DMS153 treated with DMSO at 0.1 percent for 48 hours (cell line): ENCODE results near the gene LAMB4.

Experiments used
- DNase-seq: peaks from one replicate; lab custom pipeline; 2025; ENCODE audit not compliant: unreplicated experiment; lab: John Stamatoyannopoulos, UW

LAMB4 gene

DNA sequence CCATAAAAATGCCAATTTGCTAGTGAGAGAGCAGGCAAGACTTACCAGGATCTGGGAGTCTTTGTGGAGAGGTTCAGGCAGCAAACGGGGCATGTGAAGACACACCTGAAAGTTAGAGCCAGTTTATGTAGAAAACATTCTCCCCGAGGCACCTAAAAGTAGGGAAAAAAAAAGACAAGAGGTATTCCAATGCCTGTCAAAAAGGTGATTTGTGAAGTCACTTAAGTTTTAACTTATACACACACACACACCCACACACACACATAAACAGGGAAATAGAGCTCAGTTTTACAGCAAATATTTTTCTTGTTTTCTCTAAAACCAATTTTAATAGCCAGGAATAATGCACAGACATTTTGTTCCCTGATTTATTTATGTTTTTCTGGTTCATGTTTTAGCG lies at the start of gene LAMB4:
Gene LAMB4, minus strand, starts transcription at position 101 of the 400 bp plus-strand sequence. CDS start 7,197 bp downstream, outside the sequence.
- no peak for DNase-seq

DNA sequence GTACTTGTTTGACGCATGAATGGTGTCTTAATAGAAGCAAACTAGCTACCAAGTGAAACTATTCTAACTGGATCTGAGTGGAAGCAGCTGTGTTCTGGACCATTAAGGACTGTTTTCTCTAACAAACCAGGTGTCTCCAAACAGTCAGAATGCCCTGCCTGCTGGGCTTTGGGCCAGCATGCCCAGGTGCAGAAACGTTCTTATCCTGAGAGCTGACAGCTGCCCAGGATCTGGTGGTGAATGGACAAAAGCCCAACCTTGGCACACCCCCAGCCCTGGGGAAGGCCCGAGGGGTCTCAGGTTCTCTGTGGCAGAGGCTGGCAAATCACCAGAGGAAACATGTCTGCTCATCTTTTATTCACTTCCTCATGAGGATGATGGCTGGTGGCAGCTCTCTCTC lies 48.2 kb upstream of the LAMB4 start:
- DNase-seq: peak; percentile 93

GRCh38 chr7:108171164-108171563 lies 41.0 kb upstream of the LAMB4 start:
- DNase-seq: no peak

DNA sequence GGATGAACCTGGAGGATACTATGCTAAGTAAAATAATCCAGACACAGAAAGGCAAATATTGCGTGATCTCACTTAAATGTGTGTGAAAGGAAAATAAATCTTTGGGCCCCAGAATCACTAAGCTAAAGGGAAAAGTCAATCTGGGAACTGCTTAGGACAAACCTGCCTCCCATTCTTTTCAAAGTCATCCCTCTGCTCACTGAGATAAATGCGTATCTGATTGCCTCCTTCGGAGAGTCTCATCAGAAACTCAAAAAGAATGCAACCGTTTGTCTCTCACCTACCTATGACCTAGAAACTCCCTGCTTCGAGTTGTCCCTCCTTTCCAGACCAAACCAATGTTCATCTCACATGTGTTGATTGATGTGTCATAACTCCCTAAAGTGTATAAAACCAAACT lies 40.1 kb upstream of the LAMB4 start:
- DNase-seq: no peak

DNA sequence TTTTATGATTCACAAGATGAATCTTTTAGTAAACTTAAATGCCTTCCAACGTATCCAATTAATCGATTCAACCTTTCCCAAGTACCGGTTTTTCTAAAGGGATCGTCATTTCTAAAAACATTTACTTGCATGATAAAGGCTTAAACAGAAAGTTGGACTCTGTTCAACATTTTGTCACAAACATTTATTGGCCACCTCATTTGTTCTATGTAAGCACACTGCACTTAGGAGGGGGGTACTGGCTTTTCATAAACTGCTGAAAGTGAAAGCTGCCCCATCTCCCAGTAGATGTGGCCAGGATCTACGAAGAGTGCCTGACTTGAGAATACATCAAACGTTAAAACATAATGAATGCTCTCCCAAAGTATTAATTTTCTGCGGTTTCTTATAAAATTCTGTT lies 37.3 kb upstream of the LAMB4 start:
- DNase-seq: peak; percentile 14

- DNase-seq: no peak
Measured at GRCh38 chr7:108166687-108167086, 36.5 kb upstream of the LAMB4 start.

GRCh38 chr7:108165723-108166122 lies 35.6 kb upstream of the LAMB4 start:
- DNase-seq: no peak

GRCh38 chr7:108164946-108165345 lies 34.8 kb upstream of the LAMB4 start:
- DNase-seq: no peak

GRCh38 chr7:108164342-108164741 lies 34.2 kb upstream of the LAMB4 start:
- no peak for DNase-seq

GRCh38 chr7:108158776-108159175 lies 28.6 kb upstream of the LAMB4 start:
- no peak for DNase-seq

GRCh38 chr7:108157606-108158335 lies 27.6 kb upstream of the LAMB4 start:
- no peak for DNase-seq

- DNase-seq: no peak
Measured at GRCh38 chr7:108156897-108157605, 26.9 kb upstream of the LAMB4 start.

GRCh38 chr7:108152198-108152597 lies 22.0 kb upstream of the LAMB4 start:
- no peak for DNase-seq

GRCh38 chr7:108149908-108150307 lies 19.7 kb upstream of the LAMB4 start:
- no peak for DNase-seq

GRCh38 chr7:108149119-108149518 lies 19.0 kb upstream of the LAMB4 start:
- no peak for DNase-seq

DNA sequence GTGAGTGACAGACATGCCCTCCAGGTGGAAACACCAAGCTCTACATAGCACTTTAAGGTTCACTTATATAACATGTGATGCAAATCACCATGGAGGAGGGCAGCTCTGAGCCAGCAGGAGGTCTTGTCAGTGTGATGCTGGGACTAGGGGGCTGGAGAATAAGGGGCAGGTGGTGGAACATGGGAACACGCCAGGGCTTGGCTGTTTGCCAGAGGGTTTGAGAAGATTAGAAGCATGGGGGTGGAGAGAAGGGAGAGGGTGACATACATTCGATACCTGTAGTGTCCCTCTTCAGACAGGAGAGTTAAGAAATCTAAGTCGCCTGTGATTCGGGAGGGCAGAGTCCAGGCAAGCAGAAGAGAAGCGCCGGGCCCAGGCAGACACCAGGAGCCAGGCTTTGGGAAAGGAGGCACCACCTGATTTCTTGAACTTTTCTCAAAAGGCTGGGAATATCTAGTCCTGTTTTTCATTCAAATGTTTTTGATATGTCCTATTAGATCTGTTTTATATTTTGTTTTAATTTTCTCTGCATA lies 16.9 kb upstream of the LAMB4 start:
- DNase-seq: no peak

DNA sequence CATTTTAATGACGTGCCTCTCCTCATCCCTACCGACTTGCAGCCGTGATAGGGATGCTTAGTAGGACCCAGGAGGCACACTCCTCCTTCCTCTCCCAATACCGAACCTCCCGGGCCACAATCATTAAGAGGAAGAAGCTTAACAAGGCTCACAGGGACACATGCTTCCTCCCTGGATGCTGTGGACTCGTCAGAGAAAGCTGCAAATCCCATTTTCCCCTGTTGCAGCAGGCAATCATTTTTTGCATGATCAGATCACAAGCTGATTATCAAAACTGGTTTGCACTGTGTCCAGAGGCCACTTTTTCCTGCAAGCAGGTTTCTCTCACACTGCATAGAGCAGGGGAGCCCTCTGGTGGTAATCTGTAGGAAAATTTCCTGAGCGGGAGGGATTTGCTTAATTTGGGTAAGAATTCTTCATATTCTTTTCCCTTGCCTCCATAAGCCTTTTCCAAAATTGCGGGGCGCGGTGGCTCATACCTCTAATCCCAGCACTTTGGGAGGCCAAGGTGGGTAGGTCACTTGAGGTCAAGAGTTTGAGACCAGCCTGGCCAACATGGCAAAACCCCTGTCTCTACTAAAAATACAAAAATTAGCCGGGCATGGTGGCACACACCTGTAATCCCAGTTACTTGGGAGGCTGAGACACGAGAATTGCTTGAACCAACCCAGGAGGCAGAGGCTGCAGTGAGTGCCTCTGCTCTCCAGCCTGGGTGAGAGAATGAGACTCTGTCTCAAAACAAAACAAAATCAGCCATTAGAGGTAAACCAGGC lies 16.1 kb upstream of the LAMB4 start:
- DNase-seq: peak; percentile 52

DNA sequence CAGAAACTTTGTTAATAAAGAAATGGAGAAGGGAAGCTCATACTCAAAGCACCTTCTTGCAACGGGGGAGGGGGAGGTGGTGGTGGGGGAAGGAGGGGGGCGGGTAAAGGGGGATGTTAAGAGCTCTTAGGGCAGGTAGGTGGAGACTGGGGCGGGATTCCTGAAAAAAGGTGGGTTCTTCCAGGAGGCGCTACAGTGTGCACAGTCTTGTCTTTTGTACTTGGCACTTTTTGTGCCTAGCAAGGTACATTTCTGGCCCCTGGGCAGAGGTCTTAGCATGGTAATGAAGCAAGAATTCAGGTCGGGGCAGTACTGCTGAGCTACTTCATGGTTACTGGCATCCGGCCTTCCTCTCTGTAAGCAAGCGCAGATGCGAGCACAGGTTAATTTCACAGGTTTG lies 15.2 kb upstream of the LAMB4 start:
- no peak for DNase-seq

GRCh38 chr7:108144931-108145330 lies 14.8 kb upstream of the LAMB4 start:
- DNase-seq: no peak

DNA sequence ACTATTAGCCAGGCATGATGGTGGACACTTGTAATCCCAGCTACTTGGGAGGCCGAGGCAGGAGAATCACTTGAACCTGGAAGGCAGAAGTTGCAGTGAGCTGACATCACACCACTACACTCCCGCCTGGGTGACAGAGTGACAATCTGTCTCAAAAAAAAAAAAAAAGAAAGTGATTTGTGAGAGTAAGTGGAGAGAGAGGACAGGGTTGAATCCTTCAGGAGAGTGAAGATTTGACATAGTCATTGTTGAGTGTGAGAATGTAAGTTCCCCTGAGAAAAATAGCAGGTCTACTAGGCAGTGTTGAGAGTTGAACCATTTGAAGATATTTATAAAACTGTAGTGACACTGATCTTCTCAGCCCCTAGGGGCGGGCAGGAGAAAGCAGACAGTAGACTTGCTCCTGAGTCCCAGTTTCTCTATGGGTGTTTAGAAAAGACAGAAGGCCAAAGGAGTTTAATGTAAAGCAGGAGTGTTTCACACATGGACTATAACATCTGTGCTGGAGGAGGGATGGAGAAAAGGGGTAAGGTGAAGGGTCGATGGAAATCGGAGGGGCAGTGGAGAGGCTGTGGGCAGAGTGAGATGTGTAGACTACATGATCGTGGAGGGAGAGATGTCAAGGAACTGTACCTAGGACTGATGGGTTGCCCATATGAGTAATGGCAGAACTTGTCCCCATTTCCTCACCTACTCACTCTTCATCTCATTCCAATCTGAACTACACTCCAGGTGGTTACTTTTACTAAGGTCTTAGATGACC lies 13.7 kb upstream of the LAMB4 start:
- DNase-seq: no peak
